ENCODE data around the gene PMF1.

The PMF1 gene

GRCh38 chr1:156253634-156254033, 40.8 kb downstream of the PMF1 start:
- TF ChIP-seq CTCF (IDR thresholded peaks at IDR 0.05; ENCODE audit: low read length, missing control alignments) = no peak
- no peak for DNase-seq (ENCODE audit: low read depth)
- no peak overlapping the region for H3K4me3 ChIP-seq (replicated peaks; ENCODE audit: low read depth, low read length)

- H3K4me3 ChIP-seq (replicated peaks; ENCODE audit: low read depth, low read length) = no peak overlapping the region
Measured at GRCh38 chr1:156257711-156258110, 44.9 kb downstream of the PMF1 start.

GRCh38 chr1:156258859-156259258, 46.1 kb downstream of the PMF1 start:
- DNase-seq (ENCODE audit: low read depth) = no peak
- H3K4me3 ChIP-seq (replicated peaks; ENCODE audit: low read depth, low read length) = no peak overlapping the region
- no peak for TF ChIP-seq CTCF (IDR thresholded peaks at IDR 0.05; ENCODE audit: low read length, missing control alignments)

More at GRCh38 chr1:156257711-156258110, 44.9 kb downstream of the PMF1 start:
- no peak for TF ChIP-seq CTCF (IDR thresholded peaks at IDR 0.05; ENCODE audit: low read length, missing control alignments)
- no peak for DNase-seq (ENCODE audit: low read depth)

- peak; percentile 20 for TF ChIP-seq CTCF (IDR thresholded peaks at IDR 0.05; ENCODE audit: low read length, missing control alignments)
- DNase-seq (ENCODE audit: low read depth) = no peak
- H3K4me3 ChIP-seq (replicated peaks; ENCODE audit: low read depth, low read length) = no peak overlapping the region
Measured at GRCh38 chr1:156259805-156260204, 47.0 kb downstream of the PMF1 start.

GRCh38 chr1:156260896-156261295, 48.1 kb downstream of the PMF1 start:
- DNase-seq (ENCODE audit: low read depth) = no peak
- no peak overlapping the region for H3K4me3 ChIP-seq (replicated peaks; ENCODE audit: low read depth, low read length)
- no peak for TF ChIP-seq CTCF (IDR thresholded peaks at IDR 0.05; ENCODE audit: low read length, missing control alignments)

GRCh38 chr1:156262461-156263287, 49.9 kb downstream of the PMF1 start:
- peak; percentile 71 for DNase-seq (ENCODE audit: low read depth)
- TF ChIP-seq CTCF (IDR thresholded peaks at IDR 0.05; ENCODE audit: low read length, missing control alignments) = no peak
- no peak overlapping the region for H3K4me3 ChIP-seq (replicated peaks; ENCODE audit: low read depth, low read length)

GRCh38 chr1:156263288-156263655, 50.5 kb downstream of the PMF1 start:
- no peak overlapping the region for H3K4me3 ChIP-seq (replicated peaks; ENCODE audit: low read depth, low read length)
- DNase-seq (ENCODE audit: low read depth) = no peak
- TF ChIP-seq CTCF (IDR thresholded peaks at IDR 0.05; ENCODE audit: low read length, missing control alignments) = no peak

Measured in fibroblast of pulmonary artery (primary cell).